Naive thymus-derived CD8-positive, alpha-beta T cell (primary cell): ENCODE results near the gene LAPTM4A. TPM values are rescaled to one million over a fixed set of nuclear protein-coding genes. Genes with fewer than 3 reads are reported as not detected.

Experiments used
- ATAC-seq, 2 donors: fragments of 150-1000 bp; cut with Tn5 transposase in 1 of 2; sonication (Bioruptor Pico), chemical (Tn5 transposase) in 1 of 2; 1 replicate in 1 of 2; 2 replicates in 1 of 2; pipeline ENCODE4 v1.10.0; 2021; ENCODE audit warnings: mild to moderate bottlenecking in 2 of 2, moderate library complexity in 2 of 2
- POLR2A ChIA-PET: fragments of 350-600 bp; sonication (Branson Sonifier 250); formaldehyde crosslinking; loops from one replicate; lab custom pipeline; 2021; ENCODE audit warnings: antibody characterized with exemption; lab: Charles Lee
- DNase-seq, 10 donors: peaks; one replicate each; pipeline versions ENCODE4 v3.0.0 to v3.0.0-alpha.2; 2020 to 2022
- H3K27ac Mint-ChIP-seq, 10 donors: one replicate each; pipeline ENCODE4 v1.8.0; 2020 to 2022; ENCODE audit warnings: mild to moderate bottlenecking in 10 of 10, mixed read lengths in 10 of 10, moderate library complexity in 4 of 10, inconsistent platforms in 1 of 10
- H3K27me3 Mint-ChIP-seq, 5 donors: one replicate each; pipeline ENCODE4 v1.8.0; 2021 to 2022; ENCODE audit warnings: mixed read lengths in 5 of 5
- H3K36me3 Mint-ChIP-seq, 3 donors: one replicate each; pipeline ENCODE4 v1.8.0; 2020 to 2022; ENCODE audit warnings: mixed read lengths in 3 of 3, mild to moderate bottlenecking in 2 of 3, inconsistent platforms in 1 of 3
- H3K4me1 Mint-ChIP-seq, 4 donors: one replicate each; pipeline ENCODE4 v1.8.0; 2021 to 2022; ENCODE audit warnings: mixed read lengths in 4 of 4
- H3K4me3 Mint-ChIP-seq, 10 donors: one replicate each; pipeline ENCODE4 v1.8.0; 2020 to 2022; ENCODE audit warnings: mild to moderate bottlenecking in 10 of 10, mixed read lengths in 10 of 10, moderate library complexity in 6 of 10, inconsistent platforms in 1 of 10
- H3K9me3 Mint-ChIP-seq, 9 donors: one replicate each; pipeline ENCODE4 v1.8.0; 2020 to 2022; ENCODE audit warnings: mixed read lengths in 9 of 9, mild to moderate bottlenecking in 3 of 9, inconsistent platforms in 1 of 9, moderate library complexity in 1 of 9
- polyA plus RNA-seq, 3 donors: library from polyadenylated mRNA; unstranded; fragments of 300-500 nt; fragmentation: Illumina TruSeq; gene quantifications; one replicate each; pipeline ENCODE4 v1.2.3, GENCODE V29; 2021
- total RNA-seq, 8 experiments: library from RNA in 2 of 8; stranded (reverse) in 2 of 8; gene quantifications; one replicate each; pipeline ENCODE4 v1.2.3 and lab custom pipeline; 2021 to 2026

LAPTM4A gene
- total and polyA plus RNA-seq, 5 experiments from 2014 or later, result 45.7 to 100 (median 88.7) TPM

DNA sequence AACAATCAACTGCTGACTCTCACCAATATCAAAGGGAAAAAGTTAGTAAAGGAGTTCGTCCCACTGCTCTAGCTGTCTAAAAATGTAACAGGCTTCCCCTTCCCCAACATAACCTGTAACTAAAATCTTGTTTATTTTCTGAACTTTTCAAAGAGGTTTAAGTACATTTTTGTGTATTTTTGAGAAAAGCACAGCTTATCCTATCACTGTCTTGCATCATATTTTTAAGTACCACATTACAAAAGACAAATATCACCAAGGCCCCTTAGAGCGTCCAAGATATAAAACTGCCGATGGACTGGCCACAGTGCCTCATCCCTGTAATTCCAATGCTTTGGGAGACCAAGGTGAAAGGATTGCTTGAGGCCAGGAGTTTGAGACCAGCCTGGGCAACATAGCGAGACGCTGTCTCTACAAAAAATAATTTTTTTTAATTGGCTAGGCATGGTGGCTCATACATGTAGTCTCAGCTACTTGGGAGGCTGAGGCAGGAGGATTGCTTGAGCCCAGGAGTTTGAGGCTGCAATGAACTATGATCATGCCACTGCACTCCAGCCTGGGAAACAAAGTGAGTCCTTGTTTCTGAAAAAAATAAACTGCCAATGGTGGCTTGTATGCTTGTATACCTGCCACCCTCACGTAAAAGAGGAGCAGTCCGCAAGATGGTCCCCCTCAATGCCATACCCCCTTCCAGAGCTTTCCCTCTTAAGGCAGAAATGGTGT is 21.2 kb upstream of the LAPTM4A start:
- no peaks in the 10 kb centered on the region for H3K4me1 Mint-ChIP-seq
- H3K36me3 Mint-ChIP-seq, result peaks cover 0 to 7% (median 0%) of the 10 kb centered on the region in 3 donors
- peaks cover 0 to 2% (median 0%) of the 10 kb centered on the region in 9 donors for H3K9me3 Mint-ChIP-seq
- peaks cover 0 to 14% (median 10%) of the 10 kb centered on the region in 5 donors for H3K27me3 Mint-ChIP-seq
- ATAC-seq (no peak), DNase-seq (no peak)
- H3K4me3 Mint-ChIP-seq, result no peak overlapping the region
- POLR2A ChIA-PET, result no interaction called here
- H3K27ac Mint-ChIP-seq, result no peak overlapping the region

DNA sequence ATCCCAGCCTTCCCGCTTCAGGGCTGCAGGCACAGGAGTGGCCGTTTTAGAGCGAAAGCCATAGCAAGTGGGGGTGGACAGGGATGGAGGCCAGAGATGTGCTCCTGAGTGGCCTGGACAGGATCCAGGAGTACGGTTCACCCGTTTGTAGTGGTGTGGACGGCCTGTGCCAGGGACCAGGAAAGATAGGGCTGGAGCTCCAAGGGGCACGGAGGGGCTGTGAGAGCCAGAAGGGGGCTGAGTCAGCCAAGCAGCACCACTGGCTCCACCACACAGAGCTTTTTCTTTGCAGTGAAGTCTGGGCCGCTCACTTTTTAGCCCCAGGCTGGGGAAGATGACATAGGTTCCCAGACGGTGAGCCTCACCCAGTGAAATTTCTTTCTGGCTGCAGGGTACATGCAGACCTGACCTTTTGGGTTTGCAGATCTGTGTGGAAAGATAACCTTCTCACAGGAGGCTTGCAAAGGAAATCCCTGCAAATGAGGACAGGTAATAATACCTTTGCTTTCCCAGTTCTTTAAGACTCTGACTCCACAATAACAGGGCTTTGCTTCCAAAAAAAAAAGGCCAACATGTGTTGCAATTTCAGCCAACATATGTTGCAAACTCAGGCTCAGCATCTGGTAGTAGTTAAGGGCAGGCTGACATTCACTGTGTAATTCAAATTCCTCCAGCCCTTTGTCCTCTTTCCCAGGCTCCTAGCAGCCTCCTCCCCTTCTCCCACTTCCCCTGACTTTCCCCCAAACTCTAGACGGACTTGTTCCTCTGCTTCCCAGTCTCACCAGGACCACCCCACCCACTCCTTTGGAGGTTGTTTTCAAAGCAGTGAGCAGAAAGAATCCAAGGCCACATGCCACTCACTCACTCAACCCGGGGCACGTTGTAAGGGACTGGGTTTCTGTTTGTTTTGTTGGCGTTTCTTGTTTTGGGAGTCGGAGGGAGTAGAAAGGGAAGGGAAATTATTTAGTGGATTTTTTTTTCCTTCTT is 20.3 kb upstream of the LAPTM4A start:
- Mint-ChIP-seq H3K27ac (no peak overlapping the region), H3K27me3 (peaks cover 0 to 14% (median 8%) of the 10 kb centered on the region in 5 donors)

DNA sequence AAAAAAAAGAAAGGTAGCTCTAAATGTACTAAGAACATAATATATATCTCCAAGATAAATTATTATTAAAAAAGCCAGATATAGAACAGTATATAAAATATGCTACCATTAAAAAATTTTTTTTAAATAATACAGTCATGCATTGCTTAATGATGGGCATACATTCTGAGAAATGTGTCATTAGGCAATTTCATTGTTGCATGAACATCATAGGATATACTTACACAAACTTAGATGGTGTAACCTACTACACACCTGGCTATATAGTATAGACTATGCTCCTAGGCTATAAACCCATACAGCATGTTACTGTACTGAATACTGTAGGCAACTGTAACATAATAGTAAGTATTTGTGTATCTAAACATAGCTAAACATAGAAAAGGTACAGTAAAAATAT is 18.3 kb upstream of the LAPTM4A start:
- Mint-ChIP-seq H3K4me1 (no peaks in the 10 kb centered on the region), H3K27me3 (peaks cover 0 to 9% (median 5%) of the 10 kb centered on the region in 5 donors), H3K27ac (no peak overlapping the region), H3K4me3 (no peak overlapping the region), H3K36me3 (peaks cover 0 to 7% (median 3%) of the 10 kb centered on the region in 3 donors), H3K9me3 (peaks cover 0 to 3% (median 0%) of the 10 kb centered on the region in 9 donors)
- DNase-seq, result no peak
- POLR2A ChIA-PET, result no interaction called here
- no peak for ATAC-seq

More for the DNA sequence above, 20.3 kb upstream of the LAPTM4A start:
- no peak for DNase-seq
- POLR2A ChIA-PET, result no interaction called here
- Mint-ChIP-seq H3K36me3 (peaks cover 0 to 7% (median 3%) of the 10 kb centered on the region in 3 donors), H3K4me3 (no peak overlapping the region), H3K4me1 (no peaks in the 10 kb centered on the region), H3K9me3 (peaks cover 0 to 3% (median 0%) of the 10 kb centered on the region in 9 donors)
- ATAC-seq, result no peak

DNA sequence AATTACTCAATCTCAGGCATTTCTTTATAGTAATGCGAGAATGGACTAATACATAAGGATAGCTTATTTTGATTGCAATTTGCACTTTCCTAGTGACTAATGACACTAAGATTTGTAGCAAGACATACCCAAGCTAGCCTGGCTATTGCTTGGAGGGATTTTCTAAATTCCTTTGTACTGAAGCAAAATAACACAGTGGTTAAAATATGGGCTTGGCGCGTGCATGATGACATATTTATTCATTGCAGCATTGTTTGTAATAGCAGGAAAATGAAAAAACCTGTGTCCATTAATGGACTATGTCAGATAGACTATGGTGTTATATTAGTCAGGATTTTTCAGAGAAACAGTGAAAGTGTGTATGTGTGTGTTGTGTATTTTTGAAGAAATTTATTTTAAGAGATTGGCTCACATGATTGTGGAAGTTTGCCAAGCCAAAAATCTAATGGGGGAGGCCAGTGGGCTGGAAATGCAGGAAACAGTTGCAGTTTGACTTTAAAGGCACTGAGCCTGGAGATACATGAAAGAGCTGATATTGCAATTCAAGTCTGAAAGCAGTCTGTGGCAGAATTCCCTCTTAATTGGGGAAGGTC is 16.7 kb upstream of the LAPTM4A start:
- POLR2A ChIA-PET, result interaction anchor here (0.9 kb wide), 1 partner anchor 16 kb away, joined by 3 read pairs; no protein-coding TSS in a partner anchor

DNA sequence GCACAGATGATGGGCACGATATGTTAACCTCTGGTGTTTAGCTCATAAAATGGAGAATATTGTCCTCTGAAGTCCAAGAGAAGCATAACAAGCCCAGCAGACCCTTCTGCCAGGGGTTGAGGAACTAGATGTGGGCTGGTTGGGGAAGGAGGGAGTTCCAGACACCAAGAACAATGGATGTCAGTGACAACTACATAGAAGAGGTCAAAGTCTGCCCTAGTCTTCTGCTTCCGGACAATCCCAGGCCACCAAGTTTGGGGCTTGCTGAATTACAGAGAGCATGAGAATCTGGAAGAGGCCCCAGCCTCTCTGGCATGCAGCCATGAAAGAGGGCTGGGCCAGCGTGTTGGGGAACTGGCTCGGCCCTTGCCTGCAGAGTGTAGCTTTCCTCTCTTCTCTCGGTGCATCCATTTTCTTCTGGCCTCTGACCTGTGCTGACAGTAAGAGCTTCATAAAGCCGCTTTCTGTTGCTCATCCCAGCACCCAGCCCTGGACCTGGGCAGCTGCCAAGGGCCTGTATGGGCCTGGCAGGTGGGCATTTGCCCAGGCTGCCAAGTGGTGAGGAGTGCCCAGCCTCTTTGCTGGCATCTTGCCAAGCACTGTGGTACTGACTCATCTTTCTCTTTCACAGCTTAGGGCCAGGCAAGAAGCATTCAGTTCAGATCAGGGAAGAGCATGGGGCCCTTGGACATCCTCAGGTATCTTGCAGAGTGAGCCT is 14.6 kb upstream of the LAPTM4A start:
- POLR2A ChIA-PET, result no interaction called here
- ATAC-seq, result no peak
- H3K4me3 Mint-ChIP-seq, result no peak overlapping the region

More for the DNA sequence above, 16.7 kb upstream of the LAPTM4A start:
- Mint-ChIP-seq H3K27ac (no peak overlapping the region), H3K27me3 (peaks cover 0 to 9% (median 0%) of the 10 kb centered on the region in 5 donors), H3K4me3 (no peak overlapping the region), H3K9me3 (peaks cover 0 to 3% (median 0%) of the 10 kb centered on the region in 9 donors), H3K4me1 (peaks cover 0 to 2% (median under 1%) of the 10 kb centered on the region in 4 donors), H3K36me3 (peaks cover 0 to 7% (median 3%) of the 10 kb centered on the region in 3 donors)
- DNase-seq (no peak), ATAC-seq (no peak)

DNA sequence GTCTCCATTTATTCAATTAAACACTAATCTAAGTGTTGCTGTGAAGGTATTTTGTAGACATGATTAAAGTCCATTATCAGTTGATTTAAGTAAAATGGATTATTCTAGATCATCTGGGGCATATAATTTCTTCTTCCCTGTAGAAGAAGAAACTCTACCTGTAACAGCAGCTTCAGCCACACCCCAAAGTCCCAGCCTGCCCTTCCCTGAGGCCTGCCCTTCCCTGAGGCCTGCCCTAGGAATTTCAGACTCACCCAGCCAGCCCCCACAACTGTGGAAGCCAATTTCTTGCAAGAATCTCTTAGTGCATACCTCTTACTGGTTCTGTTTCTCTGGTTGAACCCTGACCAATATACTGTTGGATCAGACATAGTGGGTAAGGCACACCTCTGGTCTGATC is 13.4 kb upstream of the LAPTM4A start:
- peaks cover 0 to 12% (median 3%) of the 10 kb centered on the region in 5 donors for H3K27me3 Mint-ChIP-seq
- POLR2A ChIA-PET, result no interaction called here
- DNase-seq (no peak), ATAC-seq (no peak)
- H3K9me3 Mint-ChIP-seq, result peaks cover 0 to 3% (median 0%) of the 10 kb centered on the region in 9 donors
- H3K36me3 Mint-ChIP-seq, result peaks cover 0 to 7% (median 3%) of the 10 kb centered on the region in 3 donors
- H3K4me3 Mint-ChIP-seq, result no peak overlapping the region
- peaks cover 0 to 2% (median under 1%) of the 10 kb centered on the region in 4 donors for H3K4me1 Mint-ChIP-seq
- no peak overlapping the region for H3K27ac Mint-ChIP-seq

More for the DNA sequence above, 14.6 kb upstream of the LAPTM4A start:
- DNase-seq, result peak in 1 of 10 donors; percentile 5
- Mint-ChIP-seq H3K4me1 (peaks cover 0 to 2% (median under 1%) of the 10 kb centered on the region in 4 donors), H3K9me3 (peaks cover 0 to 3% (median 0%) of the 10 kb centered on the region in 9 donors), H3K27ac (no peak overlapping the region), H3K36me3 (peaks cover 0 to 7% (median 3%) of the 10 kb centered on the region in 3 donors), H3K27me3 (peaks cover 0 to 12% (median 3%) of the 10 kb centered on the region in 5 donors)

DNA sequence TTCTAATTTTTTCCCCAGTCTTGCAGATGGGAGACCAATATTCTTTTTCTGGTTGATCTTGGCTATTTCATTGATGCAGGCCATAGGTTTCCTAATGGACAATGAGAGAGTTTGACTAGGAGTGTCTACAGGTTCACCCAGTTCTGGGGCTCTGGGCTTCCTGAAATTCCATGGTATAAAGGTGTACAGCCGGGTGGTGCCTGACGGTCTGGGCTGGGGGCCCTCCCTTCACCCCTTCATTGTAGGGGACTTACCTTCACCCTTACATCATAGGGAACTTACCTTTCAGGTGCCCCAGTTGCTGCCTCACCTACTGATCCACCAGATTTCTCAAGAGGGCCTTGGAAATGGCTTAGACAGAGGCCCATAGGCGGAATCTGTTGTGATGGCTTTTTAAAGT is 13.0 kb upstream of the LAPTM4A start:
- ATAC-seq (no peak), DNase-seq (no peak)
- H3K36me3 Mint-ChIP-seq, result peaks cover 0 to 7% (median 3%) of the 10 kb centered on the region in 3 donors
- no peak overlapping the region for H3K4me3 Mint-ChIP-seq
- H3K27me3 Mint-ChIP-seq, result peaks cover 0 to 12% (median 3%) of the 10 kb centered on the region in 5 donors
- POLR2A ChIA-PET, result no interaction called here
- peak overlapping the region in 1 of 10 donors; percentile 2 for H3K27ac Mint-ChIP-seq
- H3K4me1 Mint-ChIP-seq, result peaks cover 0 to 2% (median under 1%) of the 10 kb centered on the region in 4 donors
- H3K9me3 Mint-ChIP-seq, result peaks cover 0 to 3% (median 0%) of the 10 kb centered on the region in 9 donors

DNA sequence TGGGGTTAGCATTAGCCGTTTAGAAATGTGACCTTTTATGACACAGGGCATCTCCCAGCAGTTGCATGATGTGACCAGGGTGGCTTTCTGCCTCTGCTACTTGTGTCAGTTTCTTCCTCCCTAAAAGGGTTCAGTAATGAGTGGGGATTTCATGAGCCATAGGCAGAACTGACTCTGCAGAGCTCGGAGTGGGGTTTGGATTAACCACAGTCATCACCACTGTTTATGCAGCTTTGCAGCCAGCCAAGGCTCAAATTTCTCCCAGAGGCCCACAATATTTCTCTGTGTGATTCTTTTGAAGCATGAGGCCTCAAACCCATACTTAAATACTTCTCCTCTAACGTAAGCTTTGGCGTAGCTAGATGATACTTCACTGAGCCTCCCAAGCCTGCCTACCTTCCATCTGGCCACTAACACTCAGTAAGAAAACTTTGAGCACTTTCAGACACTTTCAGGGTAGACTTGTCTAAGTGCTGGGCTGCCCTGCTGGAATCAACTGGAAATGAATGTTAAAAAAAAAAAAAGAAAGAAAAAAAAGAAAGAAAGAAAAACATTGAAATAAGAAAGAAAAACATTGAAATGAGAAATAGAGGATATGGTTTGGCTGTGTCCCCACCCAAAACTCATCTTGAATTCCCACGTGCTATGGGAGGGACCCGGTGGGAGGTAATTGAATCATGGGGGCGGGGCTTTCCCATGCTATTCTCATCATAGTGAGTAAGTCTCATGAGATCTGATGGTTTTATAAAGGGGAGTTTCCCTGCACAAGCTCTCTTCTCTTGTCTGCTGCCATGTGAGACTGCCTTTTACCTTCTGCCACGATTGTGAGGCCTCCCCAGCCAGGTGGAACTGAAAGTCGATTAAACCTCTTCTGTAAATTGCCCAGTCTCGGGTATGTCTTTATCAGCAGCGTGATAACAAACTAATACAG is 11.5 kb upstream of the LAPTM4A start:
- Mint-ChIP-seq H3K27me3 (peaks cover 0 to 17% (median 3%) of the 10 kb centered on the region in 5 donors), H3K9me3 (peaks cover 0 to 3% (median 0%) of the 10 kb centered on the region in 9 donors), H3K4me1 (peaks cover 0 to 2% (median under 1%) of the 10 kb centered on the region in 4 donors), H3K27ac (no peak overlapping the region), H3K36me3 (peaks cover 0 to 3% (median 2%) of the 10 kb centered on the region in 3 donors), H3K4me3 (no peak overlapping the region)
- DNase-seq (no peak), ATAC-seq (no peak)
- POLR2A ChIA-PET, result no interaction called here

DNA sequence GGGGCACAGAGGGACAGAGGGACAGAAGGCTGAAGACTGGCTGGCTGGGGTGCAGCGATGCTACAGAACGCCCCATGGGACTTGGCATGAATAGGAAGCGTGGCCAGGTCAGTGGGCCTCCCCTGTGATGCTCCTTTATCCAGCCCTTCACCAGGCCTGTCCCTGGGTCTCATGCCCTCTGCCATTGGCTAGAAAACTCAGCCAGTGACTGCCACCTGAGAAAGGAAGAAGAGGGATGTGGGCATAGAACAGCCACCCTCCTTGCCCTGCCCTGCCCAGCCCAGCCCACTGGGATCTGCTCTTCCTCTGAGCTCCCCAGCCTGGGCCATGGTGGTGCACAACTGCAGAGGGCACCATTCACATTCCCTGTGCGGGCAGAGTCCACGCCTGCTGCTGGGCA is 10.5 kb upstream of the LAPTM4A start:
- POLR2A ChIA-PET, result no interaction called here
- peaks cover 0 to 2% (median under 1%) of the 10 kb centered on the region in 4 donors for H3K4me1 Mint-ChIP-seq
- no peaks in the 10 kb centered on the region for H3K9me3 Mint-ChIP-seq
- no peaks in the 10 kb centered on the region for H3K36me3 Mint-ChIP-seq
- no peak overlapping the region for H3K4me3 Mint-ChIP-seq
- DNase-seq (no peak), ATAC-seq (no peak)
- H3K27ac Mint-ChIP-seq, result no peak overlapping the region
- H3K27me3 Mint-ChIP-seq, result peaks cover 0 to 26% (median 4%) of the 10 kb centered on the region in 5 donors

DNA sequence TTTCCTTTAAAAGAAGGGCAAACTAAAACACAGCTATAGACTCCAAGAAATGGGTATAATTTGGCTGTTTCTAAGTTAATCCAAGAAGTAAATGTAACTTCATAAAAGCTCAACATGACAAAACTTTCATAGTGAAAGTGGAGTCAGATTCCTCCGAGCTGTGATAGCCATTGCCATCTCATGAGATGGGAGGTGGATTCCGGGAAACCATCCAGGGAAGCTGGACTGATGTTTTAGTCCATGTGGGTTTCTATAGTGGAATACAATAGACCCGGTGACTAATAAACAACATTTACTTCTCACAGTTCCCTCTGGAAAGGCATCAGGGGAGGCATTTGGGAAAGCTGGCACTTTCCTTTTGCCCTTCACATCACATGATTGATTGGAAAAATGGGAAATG is 10.0 kb upstream of the LAPTM4A start:
- Mint-ChIP-seq H3K27ac (no peak overlapping the region), H3K4me3 (no peak overlapping the region), H3K9me3 (no peaks in the 10 kb centered on the region), H3K4me1 (peaks cover 0 to 2% (median under 1%) of the 10 kb centered on the region in 4 donors), H3K27me3 (peaks cover 0 to 31% (median 8%) of the 10 kb centered on the region in 5 donors), H3K36me3 (no peaks in the 10 kb centered on the region)
- POLR2A ChIA-PET, result no interaction called here
- no peak for DNase-seq
- ATAC-seq, result no peak

DNA sequence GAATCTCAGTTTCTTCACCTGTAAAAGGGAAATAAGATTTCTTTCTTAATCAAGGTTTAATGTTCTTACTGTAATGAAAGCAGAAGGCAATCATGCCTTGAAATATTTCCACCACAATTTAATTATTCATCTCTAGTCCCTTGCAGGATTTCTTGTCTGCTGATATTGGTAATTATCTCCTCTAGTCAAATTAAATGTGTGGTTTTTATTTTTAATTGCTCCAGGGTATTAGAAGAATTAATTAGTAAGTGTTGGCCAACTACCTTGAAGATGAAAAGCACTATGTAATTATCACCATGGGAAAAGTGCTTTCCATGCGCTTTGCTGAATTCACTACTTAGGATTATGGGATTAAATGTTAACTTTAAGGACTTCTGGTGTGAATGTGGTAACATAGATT is 8.7 kb upstream of the LAPTM4A start:
- Mint-ChIP-seq H3K4me1 (peaks cover 0 to 2% (median under 1%) of the 10 kb centered on the region in 4 donors), H3K9me3 (no peaks in the 10 kb centered on the region), H3K36me3 (no peaks in the 10 kb centered on the region), H3K27ac (no peak overlapping the region), H3K4me3 (no peak overlapping the region), H3K27me3 (peaks cover 2 to 44% (median 8%) of the 10 kb centered on the region in 5 donors)
- DNase-seq (no peak), ATAC-seq (no peak)
- POLR2A ChIA-PET, result no interaction called here
